GM19372 (cell line): Measurements from ENCODE around the gene TRAP1.

Experiments used
- ATAC-seq: cut with Tn5 transposase; IDR thresholded peaks from one replicate; pipeline ENCODE4 v1.9.1; 2021; ENCODE audit warnings: mild to moderate bottlenecking, low read depth, moderate library complexity; ENCODE audit not compliant: unreplicated experiment

TRAP1 gene

GRCh38 chr16:3652373-3653195 is 64.7 kb downstream of the TRAP1 start:
- ATAC-seq = no peak

- no peak for ATAC-seq
These were observed 65.6 kb downstream of the TRAP1 start for GRCh38 chr16:3651461-3652372.

- ATAC-seq = no peak
These were observed 66.6 kb downstream of the TRAP1 start for GRCh38 chr16:3650631-3651265.

GRCh38 chr16:3646348-3646920 is 70.9 kb downstream of the TRAP1 start:
- no peak for ATAC-seq

GRCh38 chr16:3645504-3646347 is 71.6 kb downstream of the TRAP1 start:
- ATAC-seq = no peak

GRCh38 chr16:3645108-3645503 is 72.2 kb downstream of the TRAP1 start:
- no peak for ATAC-seq

- ATAC-seq = no peak
These were observed 74.1 kb downstream of the TRAP1 start for GRCh38 chr16:3643095-3643730.

GRCh38 chr16:3642397-3643094 is 74.8 kb downstream of the TRAP1 start:
- no peak for ATAC-seq

- no peak for ATAC-seq
These were observed 75.4 kb downstream of the TRAP1 start for GRCh38 chr16:3641801-3642396.

- no peak for ATAC-seq
These were observed 76.5 kb downstream of the TRAP1 start for GRCh38 chr16:3640632-3641501.

GRCh38 chr16:3640207-3640606 is 77.1 kb downstream of the TRAP1 start:
- no peak for ATAC-seq

- no peak for ATAC-seq
These were observed 78.2 kb downstream of the TRAP1 start for GRCh38 chr16:3638916-3639644.

- no peak for ATAC-seq
These were observed 79.9 kb downstream of the TRAP1 start for GRCh38 chr16:3637371-3637923.

GRCh38 chr16:3625911-3626732 is 91.2 kb downstream of the TRAP1 start:
- no peak for ATAC-seq

- ATAC-seq = no peak
These were observed 92.0 kb downstream of the TRAP1 start for GRCh38 chr16:3625331-3625730.

GRCh38 chr16:3623642-3624041 is 93.7 kb downstream of the TRAP1 start:
- ATAC-seq = no peak
